GM18507 (cell line): ENCODE data around the gene IMPG1.

ENCODE experiments used
- DNase-seq: peaks from one replicate; pipeline ENCODE4 v3.0.0; 2011; ENCODE audit warnings: low read depth; ENCODE audit not compliant: insufficient read length; ENCODE audit errors: extremely low spot score
- FAIRE-seq: peaks from 2 replicates; lab custom pipeline; 2011; peaks lifted over from hg19 to GRCh38; lab: Jason Lieb, UNC

Gene IMPG1

DNA sequence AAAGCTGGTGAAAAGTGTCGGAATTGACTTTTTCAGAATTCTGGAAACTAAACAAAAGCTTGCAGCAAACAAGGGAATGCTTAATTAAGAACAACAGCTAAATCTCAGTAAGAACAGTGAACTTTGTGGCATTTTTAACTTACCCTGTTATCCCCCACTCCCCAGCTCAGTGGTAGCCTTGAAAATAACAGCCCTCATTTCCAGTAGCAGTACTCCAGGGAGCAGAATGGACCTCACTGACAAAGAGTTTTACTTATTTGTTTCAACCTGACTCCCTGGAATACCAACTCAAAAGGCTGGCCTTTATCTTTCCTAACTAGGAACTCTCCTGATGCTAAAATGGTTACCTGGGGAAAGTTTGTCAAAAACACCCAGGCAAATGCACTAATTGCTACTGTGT is 108.9 kb downstream of the IMPG1 start:
- no peak for DNase-seq
- FAIRE-seq = no peak

- DNase-seq = no peak
- FAIRE-seq = no peak
Measured at GRCh38 chr6:75952128-75952527, 120.3 kb downstream of the IMPG1 start.

- no peak for DNase-seq
- FAIRE-seq = no peak
Measured at GRCh38 chr6:75947935-75948334, 124.5 kb downstream of the IMPG1 start.

DNA sequence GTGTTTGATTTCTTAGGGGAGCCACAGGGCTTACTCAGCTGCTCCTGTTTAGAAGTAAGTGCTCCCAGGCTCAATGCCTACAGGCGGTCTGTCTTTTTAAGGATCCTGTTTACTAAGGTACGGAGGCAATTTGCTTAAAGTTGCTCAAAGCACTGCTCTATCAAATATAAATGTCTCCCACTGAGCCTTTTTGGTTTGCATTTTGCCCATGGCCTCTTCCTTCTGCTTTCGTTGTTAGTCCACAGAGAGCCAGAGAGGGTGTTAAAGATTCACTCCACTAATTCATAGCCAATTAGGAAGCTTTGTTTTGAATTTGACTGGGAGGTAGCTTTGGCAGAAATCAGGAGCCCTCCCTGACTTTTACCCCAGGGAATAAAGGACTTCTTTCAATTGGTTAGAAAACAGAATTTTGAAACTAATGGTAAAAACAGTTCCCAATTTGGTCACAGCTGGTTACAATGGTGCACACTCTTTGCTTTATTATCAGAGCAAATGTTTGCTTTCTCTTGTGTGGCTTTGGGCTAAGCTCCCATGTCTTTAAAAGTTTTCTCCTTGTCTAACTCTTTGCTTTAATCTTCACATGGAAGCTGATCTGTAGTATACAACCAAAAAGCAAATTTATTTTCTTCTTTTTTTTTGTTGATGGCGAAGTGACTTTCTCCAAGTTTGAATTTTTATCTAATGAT is 126.2 kb downstream of the IMPG1 start:
- FAIRE-seq (no peak), DNase-seq (no peak)

DNA sequence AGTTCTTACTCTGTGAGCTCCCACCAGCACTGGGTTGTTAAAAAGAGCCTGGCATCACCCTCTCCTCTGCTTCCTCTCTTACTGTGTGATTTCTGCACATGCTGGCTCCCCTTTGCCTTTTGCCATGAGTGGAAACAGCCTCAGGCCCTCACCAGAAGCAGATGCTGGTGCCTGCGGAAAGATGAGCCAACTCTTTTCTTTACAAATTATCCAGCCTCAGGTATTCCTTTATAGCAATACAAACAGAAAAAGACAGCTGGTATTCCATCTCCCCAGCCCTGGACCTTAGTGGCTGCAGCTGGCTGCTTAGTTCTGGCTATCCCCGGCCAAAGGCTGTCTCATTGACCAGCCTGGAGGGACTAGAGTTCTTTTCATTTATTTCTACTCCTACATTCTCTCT is 129.1 kb downstream of the IMPG1 start:
- FAIRE-seq (no peak), DNase-seq (no peak)

GRCh38 chr6:75941509-75941908 is 131.0 kb downstream of the IMPG1 start:
- FAIRE-seq (no peak), DNase-seq (no peak)

- DNase-seq (no peak), FAIRE-seq (no peak)
Measured at GRCh38 chr6:75940564-75940963, 131.9 kb downstream of the IMPG1 start.

- no peak for FAIRE-seq
- DNase-seq = no peak
Measured at GRCh38 chr6:75937846-75938245, 134.6 kb downstream of the IMPG1 start.

- FAIRE-seq (no peak), DNase-seq (no peak)
Measured at GRCh38 chr6:75936682-75937081, 135.8 kb downstream of the IMPG1 start.

DNA sequence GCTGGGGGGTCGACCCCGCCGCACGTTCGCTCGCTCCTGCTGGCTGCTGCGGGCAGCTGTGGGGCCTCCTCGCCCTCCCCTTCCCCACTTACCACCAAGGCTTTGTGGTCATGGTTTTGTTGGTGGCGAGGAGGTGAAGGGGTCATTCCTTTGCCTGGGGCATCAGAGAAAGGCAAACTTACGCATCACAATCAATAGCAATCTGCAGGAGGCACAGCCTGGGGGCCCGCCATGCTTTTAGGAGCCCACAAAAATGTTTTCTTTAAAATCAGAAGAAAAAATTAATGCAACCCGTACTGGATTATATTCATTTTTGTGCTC is 137.0 kb downstream of the IMPG1 start:
- DNase-seq (no peak), FAIRE-seq (no peak)

- FAIRE-seq = peak; percentile 90
- DNase-seq = peak; percentile 37
Measured at GRCh38 chr6:75934643-75935472, 137.6 kb downstream of the IMPG1 start.

DNA sequence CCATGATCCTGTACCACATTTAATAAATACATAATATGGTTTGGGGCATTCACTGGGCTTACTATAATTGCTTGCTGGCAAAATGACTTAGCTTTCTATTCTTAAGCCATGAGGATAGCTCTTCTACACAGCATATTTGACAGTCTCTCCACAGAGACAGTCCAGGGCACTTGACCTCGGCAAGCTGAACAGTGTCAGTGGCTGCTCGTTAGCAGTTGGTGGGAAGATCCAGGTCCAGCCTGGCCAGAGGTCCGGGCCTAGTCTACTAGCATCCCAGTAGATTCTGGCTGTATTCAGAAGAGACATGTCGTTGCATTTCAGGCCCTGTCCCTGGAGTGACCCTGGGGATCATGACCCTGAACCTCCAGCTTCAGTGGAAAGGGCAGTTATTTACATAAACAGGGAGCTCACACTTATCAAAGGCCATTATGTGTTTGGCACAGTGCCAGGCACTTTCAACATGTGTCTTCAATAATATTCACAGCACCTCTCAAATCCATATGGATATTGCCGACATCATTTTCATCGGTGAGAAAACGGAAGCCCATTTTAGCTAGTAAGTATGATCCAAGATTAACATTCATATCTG is 139.0 kb downstream of the IMPG1 start:
- FAIRE-seq (no peak), DNase-seq (no peak)

- FAIRE-seq = no peak
- no peak for DNase-seq
Measured at GRCh38 chr6:75932067-75932466, 140.4 kb downstream of the IMPG1 start.

DNA sequence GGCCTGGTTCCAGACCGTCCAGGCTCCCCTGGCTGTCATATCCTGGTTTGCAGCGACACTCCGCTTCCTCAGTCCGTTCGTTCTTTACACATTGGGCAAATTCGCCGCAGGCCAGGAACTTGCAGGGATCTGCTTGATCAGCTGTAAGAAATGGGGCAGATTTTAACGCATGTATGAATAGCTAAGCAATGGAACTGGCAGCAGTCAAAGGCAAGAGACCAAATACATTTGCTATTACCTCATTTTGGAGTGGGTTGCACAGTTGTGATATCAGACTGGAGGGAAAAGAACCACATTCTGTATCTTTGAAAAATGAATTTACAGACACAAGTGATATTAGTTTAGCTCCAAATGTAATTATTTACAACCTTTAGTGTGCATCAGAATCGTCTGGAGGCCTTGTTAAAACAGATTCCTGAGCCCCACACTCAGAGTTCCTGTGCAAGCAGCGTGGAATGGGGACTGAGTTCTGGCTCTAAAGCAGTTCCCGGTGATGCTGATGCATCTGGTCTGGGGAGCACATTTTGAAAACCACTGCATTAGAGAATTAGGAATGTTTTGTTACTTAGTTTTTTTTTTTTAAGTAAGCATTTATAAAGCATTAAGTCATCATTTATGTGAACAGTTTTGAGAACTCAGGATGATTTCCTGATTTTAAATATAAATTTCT is 141.3 kb downstream of the IMPG1 start:
- FAIRE-seq (no peak), DNase-seq (no peak)

- no peak for FAIRE-seq
- DNase-seq = no peak
Measured at GRCh38 chr6:75926293-75927168, 145.9 kb downstream of the IMPG1 start.

- no peak for FAIRE-seq
- no peak for DNase-seq
Measured at GRCh38 chr6:75922226-75922625, 150.2 kb downstream of the IMPG1 start.

GRCh38 chr6:75913040-75913439 is 159.4 kb downstream of the IMPG1 start:
- FAIRE-seq (no peak), DNase-seq (no peak)

- FAIRE-seq (no peak), DNase-seq (no peak)
Measured at GRCh38 chr6:75907444-75907843, 165.0 kb downstream of the IMPG1 start.

GRCh38 chr6:75906871-75907270 is 165.6 kb downstream of the IMPG1 start:
- FAIRE-seq = no peak
- no peak for DNase-seq
